GM12878 (cell line): Measurements from ENCODE around the gene OSER1. TPM values are rescaled to one million over a fixed set of nuclear protein-coding genes. Genes with fewer than 3 reads are reported as not detected.

Experiments
- ATAC-seq: fragments of 200-7000 bp; cut with Tn5 transposase; 3 replicates; pipeline ENCODE4 v1.9.1; 2020; ENCODE audit warnings: mild to moderate bottlenecking, moderate library complexity
- BruUV-seq: library from RNA; stranded (reverse); fragments of 400-500 nt; replicated peaks from 2 replicates; lab custom pipeline; 2021; lab: Mats Ljungman, UMichigan
- CTCF ChIA-PET: fragments of 300-600 bp; sonication (Branson Sonifier 250); formaldehyde crosslinking; extraction: SDS; loops from one replicate; lab custom pipeline; 2021; ENCODE audit warnings: inconsistent platforms; lab: Yijun Ruan, JAX
- POLR2A ChIA-PET: fragments of 350-600 bp; formaldehyde crosslinking; extraction: SDS; loops from one replicate; lab custom pipeline; 2021; ENCODE audit warnings: inconsistent platforms; lab: Charles Lee
- RAD21 ChIA-PET: fragments of 300-600 bp; sonication (Branson Sonifier 250); formaldehyde crosslinking; loops from one replicate; lab custom pipeline; 2023; ENCODE audit warnings: antibody characterized with exemption; ENCODE audit not compliant: unreplicated experiment; lab: Charles Lee
- SMC1A ChIA-PET: fragments of 300-600 bp; sonication (Branson Sonifier 250); formaldehyde crosslinking; loops from one replicate; lab custom pipeline; 2023; ENCODE audit not compliant: unreplicated experiment, uncharacterized antibody; lab: Charles Lee
- DNase-seq: peaks from one replicate; pipeline ENCODE4 v3.0.0-alpha.2; 2011; ENCODE audit warnings: low read depth, low spot score
- FAIRE-seq: peaks from 3 replicates; lab custom pipeline; 2011; peaks lifted over from hg19 to GRCh38; lab: Jason Lieb, UNC
- H2AFZ ChIP-seq: 2 replicates; pipeline ENCODE4 v1.6.0; 2011; ENCODE audit warnings: low read depth, low read length, control low read depth; ENCODE audit not compliant: control insufficient read depth
- H3K27ac ChIP-seq: 2 replicates; pipeline ENCODE4 v1.5.1; 2011; ENCODE audit warnings: control low read depth; ENCODE audit not compliant: control insufficient read depth, insufficient read depth
- H3K27me3 ChIP-seq, 2 experiments: replicated peaks in 1 of 2; 2 replicates each; pipeline versions ENCODE4 v1.6.0 to v1.6.1; 2011; ENCODE audit warnings: low read length in 1 of 2; ENCODE audit not compliant: control insufficient read depth in 2 of 2, insufficient read depth in 2 of 2
- H3K36me3 ChIP-seq, 2 experiments: 2 replicates each; pipeline ENCODE4 v1.5.1; 2011; ENCODE audit warnings: low read length in 1 of 2; ENCODE audit not compliant: control insufficient read depth in 2 of 2, insufficient read depth in 2 of 2
- H3K4me1 ChIP-seq: 2 replicates; pipeline ENCODE4 v1.6.1; 2011; ENCODE audit warnings: mild to moderate bottlenecking, low read length, moderate library complexity, mixed read lengths; ENCODE audit not compliant: control insufficient read depth, insufficient read depth
- H3K4me2 ChIP-seq: 2 replicates; pipeline ENCODE4 v1.6.0; 2011; ENCODE audit warnings: control low read depth; ENCODE audit not compliant: control insufficient read depth, insufficient read depth
- H3K4me3 ChIP-seq: fragments of 200-600 bp; sonication (generic); 2 replicates; pipeline ENCODE4 v1.5.1; 2016
- H3K79me2 ChIP-seq: 2 replicates; pipeline ENCODE4 v1.6.0; 2011; ENCODE audit warnings: low read length; ENCODE audit not compliant: control insufficient read depth, insufficient read depth
- H3K9ac ChIP-seq: 2 replicates; pipeline ENCODE4 v1.8.0; 2011; ENCODE audit warnings: low read length, control low read depth, mixed read lengths; ENCODE audit not compliant: control insufficient read depth, insufficient read depth
- H3K9me3 ChIP-seq: replicated peaks from 3 replicates; pipeline ENCODE4 v1.5.1; 2011; ENCODE audit warnings: mild to moderate bottlenecking, low read length; ENCODE audit not compliant: control insufficient read depth, insufficient read depth
- H4K20me1 ChIP-seq: 2 replicates; pipeline ENCODE4 v1.6.0; 2011; ENCODE audit not compliant: control insufficient read depth, insufficient read depth
- BMI1 ChIP-seq: fragments of 450-650 bp; IDR thresholded peaks from 2 replicates; pipeline ENCODE4 v1.6.1; 2016; ENCODE audit warnings: mild to moderate bottlenecking, moderate library complexity, borderline replicate concordance
- CHD1 ChIP-seq: IDR thresholded peaks from 2 replicates; pipeline ENCODE4 v1.6.1; 2012; ENCODE audit warnings: low read depth, low read length, improper control_type of control experiment
- FOXM1 ChIP-seq: IDR thresholded peaks from 2 replicates; pipeline ENCODE4 v1.6.1; 2012; ENCODE audit warnings: low read depth, mild to moderate bottlenecking, inconsistent platforms, low read length, moderate library complexity
- NBN ChIP-seq: fragments of 450-650 bp; IDR thresholded peaks from 2 replicates; pipeline ENCODE4 v1.6.1; 2016
- RCOR1 ChIP-seq: conservative IDR thresholded peaks from 2 replicates; pipeline ENCODE4 v1.6.1; 2012; ENCODE audit warnings: low read depth, low read length, improper control_type of control experiment
- SRF ChIP-seq, 2 experiments: IDR thresholded peaks; 2 replicates each; pipeline ENCODE4 v1.6.1; 2011; ENCODE audit warnings: low read depth in 2 of 2, low read length in 2 of 2, mild to moderate bottlenecking in 1 of 2, moderate library complexity in 1 of 2
- TCF7 ChIP-seq: IDR thresholded peaks from 2 replicates; pipeline ENCODE4 v1.6.1; 2014; ENCODE audit warnings: antibody characterized with exemption, borderline replicate concordance
- WGBS: methylation state at CpG from one replicate; pipeline ENCODE4 v1.1.6; 2016; ENCODE audit warnings: low lambda C conversion rate; ENCODE audit not compliant: insufficient replicate concordance, insufficient coverage; ENCODE audit errors: missing lambda C conversion rate; 5-methylcytosine and 5-hydroxymethylcytosine counted together
- in situ Hi-C: fragments of 300-500 bp; cut with MboI; formaldehyde crosslinking; loops from 9 replicates; pipeline ENCODE4 v1.14.3; 2018; ENCODE audit warnings: mixed read lengths
- intact Hi-C: fragments of 100-400 bp; cut with micrococcal nuclease; formaldehyde crosslinking; loops from one replicate; pipeline ENCODE4 v1.14.2; 2022; ENCODE audit not compliant: unreplicated experiment
- polyA plus RNA-seq, 11 experiments: library from polyadenylated mRNA; depleted of rRNA in 4 of 11; unstranded in 6 of 11; stranded (reverse) in 5 of 11; fragments of >200 nt; fragmentation: Nextera tagmentation in 4 of 11; fragmentation: Illumina TruSeq in 1 of 11; extraction: Ambion mirVana in 4 of 11; extraction: Trizol in 1 of 11; gene quantifications; 1 replicate in 1 of 11; 2 replicates in 10 of 11; pipeline versions ENCODE4 v1.2.1 to v1.2.3, GENCODE V29; 2011 to 2016; ENCODE audit warnings: inconsistent platforms in 2 of 11, missing spikeins in 2 of 11, low read depth in 1 of 11
- total RNA-seq, 4 experiments: library from RNA; depleted of rRNA in 3 of 4; stranded (reverse); fragments of >200 nt in 3 of 4; fragmentation: Illumina TruSeq in 1 of 4; extraction: Trizol in 1 of 4; gene quantifications; 2 replicates each; pipeline versions ENCODE4 v1.2.1 to v1.2.3, GENCODE V29; 2013 to 2021
- TF ChIP-seq, protein P1 (sequence below): fragments of 450-650 bp; IDR thresholded peaks from 2 replicates; pipeline ENCODE4 v1.6.1; 2016; ENCODE audit warnings: mild to moderate bottlenecking
- TF ChIP-seq, protein P2 (sequence below): fragments of 450-650 bp; formaldehyde crosslinking; IDR thresholded peaks from 2 replicates; pipeline ENCODE4 v1.4.0; 2020; ENCODE audit warnings: mild to moderate bottlenecking, moderate library complexity
- TF ChIP-seq, protein P3 (sequence below): fragments of 450-650 bp; IDR thresholded peaks from 2 replicates; pipeline ENCODE4 v1.6.1; 2016; ENCODE audit warnings: mild to moderate bottlenecking
- TF ChIP-seq, protein P4 (sequence below): fragments of 450-650 bp; IDR thresholded peaks from 2 replicates; pipeline ENCODE4 v1.6.1; 2017; ENCODE audit warnings: mild to moderate bottlenecking, low read depth, inconsistent platforms; ENCODE audit not compliant: poor library complexity, severe bottlenecking
- TF ChIP-seq, protein P5 (sequence below): fragments of 150-350 bp; IDR thresholded peaks from 2 replicates; pipeline ENCODE4 v1.6.1; 2016; ENCODE audit warnings: low read depth, low read length

Gene OSER1
- total and polyA plus RNA-seq, 10 of the 15 experiments (the other 5 are each of a cell fraction or from before 2014, with no cell fraction given), result 19.3 to 63.8 (median 28.4) TPM

DNA sequence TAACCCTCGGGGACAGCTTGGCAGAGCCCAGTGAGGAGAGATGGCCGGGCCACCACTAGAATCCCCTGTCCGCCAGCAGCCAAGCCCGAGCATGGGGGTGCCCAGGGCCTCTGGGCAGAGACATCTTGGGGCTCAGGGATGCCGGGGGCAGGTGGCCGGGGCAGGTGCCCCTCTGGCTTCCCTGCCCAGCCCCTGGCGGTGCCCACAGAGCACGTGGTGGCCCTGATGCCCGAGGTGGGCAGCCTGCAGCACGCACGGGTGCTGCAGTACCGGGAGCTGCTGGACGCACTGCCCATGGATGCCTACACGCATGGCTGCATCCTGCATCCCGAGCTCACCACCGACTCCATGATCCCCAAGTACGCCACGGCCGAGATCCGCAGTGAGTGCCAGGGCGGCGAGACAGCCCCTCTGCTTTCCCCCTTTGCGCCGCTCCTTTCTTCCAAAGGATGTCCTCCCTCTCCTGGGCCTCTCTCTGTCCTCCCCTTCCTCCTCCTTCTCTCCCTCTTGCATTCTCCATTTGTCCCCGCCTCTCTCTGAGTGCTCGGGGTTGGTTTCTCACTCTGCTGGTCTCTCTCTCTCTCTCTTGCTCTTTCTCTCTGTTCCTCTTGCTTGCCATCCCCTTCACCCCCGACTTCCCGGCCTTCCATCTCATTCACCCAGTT is 47.8 kb upstream of the OSER1 start:
- SMC1A ChIA-PET, result no interaction called here
- Histone ChIP-seq H3K9ac (no peak overlapping the region), H3K9me3 (no peaks in the 10 kb centered on the region), H3K27ac (no peak overlapping the region), H3K27me3 (no peaks in the 10 kb centered on the region), H3K4me3 (no peak overlapping the region), H3K36me3 (no peaks in the 10 kb centered on the region), H3K4me2 (no peak overlapping the region), H3K4me1 (no peaks in the 10 kb centered on the region), H4K20me1 (no peaks in the 10 kb centered on the region), H2AFZ (no peak overlapping the region), H3K79me2 (no peaks in the 10 kb centered on the region)
- BruUV-seq, result no TSS peak
- FAIRE-seq (no peak), DNase-seq (no peak), ATAC-seq (no peak)
- CTCF ChIA-PET, result no interaction called here
- RAD21 ChIA-PET, result no interaction called here
- in situ Hi-C loops, result no loop called here
- WGBS, result 30% methylated on average over 24 of the region's 28 CpGs
- POLR2A ChIA-PET, result no interaction called here
- intact Hi-C loops, result no loop called here
- TF ChIP-seq CHD1, result no peak
- no peak for TF ChIP-seq BMI1
- no peak for TF ChIP-seq FOXM1
- no peak for TF ChIP-seq TCF7
- no peak for TF ChIP-seq NBN
- no peak for TF ChIP-seq RCOR1
- TF ChIP-seq, protein P1, sequence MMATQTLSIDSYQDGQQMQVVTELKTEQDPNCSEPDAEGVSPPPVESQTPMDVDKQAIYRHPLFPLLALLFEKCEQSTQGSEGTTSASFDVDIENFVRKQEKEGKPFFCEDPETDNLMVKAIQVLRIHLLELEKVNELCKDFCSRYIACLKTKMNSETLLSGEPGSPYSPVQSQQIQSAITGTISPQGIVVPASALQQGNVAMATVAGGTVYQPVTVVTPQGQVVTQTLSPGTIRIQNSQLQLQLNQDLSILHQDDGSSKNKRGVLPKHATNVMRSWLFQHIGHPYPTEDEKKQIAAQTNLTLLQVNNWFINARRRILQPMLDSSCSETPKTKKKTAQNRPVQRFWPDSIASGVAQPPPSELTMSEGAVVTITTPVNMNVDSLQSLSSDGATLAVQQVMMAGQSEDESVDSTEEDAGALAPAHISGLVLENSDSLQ, result no peak
- TF ChIP-seq, protein P2, sequence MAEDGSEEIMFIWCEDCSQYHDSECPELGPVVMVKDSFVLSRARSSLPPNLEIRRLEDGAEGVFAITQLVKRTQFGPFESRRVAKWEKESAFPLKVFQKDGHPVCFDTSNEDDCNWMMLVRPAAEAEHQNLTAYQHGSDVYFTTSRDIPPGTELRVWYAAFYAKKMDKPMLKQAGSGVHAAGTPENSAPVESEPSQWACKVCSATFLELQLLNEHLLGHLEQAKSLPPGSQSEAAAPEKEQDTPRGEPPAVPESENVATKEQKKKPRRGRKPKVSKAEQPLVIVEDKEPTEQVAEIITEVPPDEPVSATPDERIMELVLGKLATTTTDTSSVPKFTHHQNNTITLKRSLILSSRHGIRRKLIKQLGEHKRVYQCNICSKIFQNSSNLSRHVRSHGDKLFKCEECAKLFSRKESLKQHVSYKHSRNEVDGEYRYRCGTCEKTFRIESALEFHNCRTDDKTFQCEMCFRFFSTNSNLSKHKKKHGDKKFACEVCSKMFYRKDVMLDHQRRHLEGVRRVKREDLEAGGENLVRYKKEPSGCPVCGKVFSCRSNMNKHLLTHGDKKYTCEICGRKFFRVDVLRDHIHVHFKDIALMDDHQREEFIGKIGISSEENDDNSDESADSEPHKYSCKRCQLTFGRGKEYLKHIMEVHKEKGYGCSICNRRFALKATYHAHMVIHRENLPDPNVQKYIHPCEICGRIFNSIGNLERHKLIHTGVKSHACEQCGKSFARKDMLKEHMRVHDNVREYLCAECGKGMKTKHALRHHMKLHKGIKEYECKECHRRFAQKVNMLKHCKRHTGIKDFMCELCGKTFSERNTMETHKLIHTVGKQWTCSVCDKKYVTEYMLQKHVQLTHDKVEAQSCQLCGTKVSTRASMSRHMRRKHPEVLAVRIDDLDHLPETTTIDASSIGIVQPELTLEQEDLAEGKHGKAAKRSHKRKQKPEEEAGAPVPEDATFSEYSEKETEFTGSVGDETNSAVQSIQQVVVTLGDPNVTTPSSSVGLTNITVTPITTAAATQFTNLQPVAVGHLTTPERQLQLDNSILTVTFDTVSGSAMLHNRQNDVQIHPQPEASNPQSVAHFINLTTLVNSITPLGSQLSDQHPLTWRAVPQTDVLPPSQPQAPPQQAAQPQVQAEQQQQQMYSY, result no peak
- TF ChIP-seq, protein P3, sequence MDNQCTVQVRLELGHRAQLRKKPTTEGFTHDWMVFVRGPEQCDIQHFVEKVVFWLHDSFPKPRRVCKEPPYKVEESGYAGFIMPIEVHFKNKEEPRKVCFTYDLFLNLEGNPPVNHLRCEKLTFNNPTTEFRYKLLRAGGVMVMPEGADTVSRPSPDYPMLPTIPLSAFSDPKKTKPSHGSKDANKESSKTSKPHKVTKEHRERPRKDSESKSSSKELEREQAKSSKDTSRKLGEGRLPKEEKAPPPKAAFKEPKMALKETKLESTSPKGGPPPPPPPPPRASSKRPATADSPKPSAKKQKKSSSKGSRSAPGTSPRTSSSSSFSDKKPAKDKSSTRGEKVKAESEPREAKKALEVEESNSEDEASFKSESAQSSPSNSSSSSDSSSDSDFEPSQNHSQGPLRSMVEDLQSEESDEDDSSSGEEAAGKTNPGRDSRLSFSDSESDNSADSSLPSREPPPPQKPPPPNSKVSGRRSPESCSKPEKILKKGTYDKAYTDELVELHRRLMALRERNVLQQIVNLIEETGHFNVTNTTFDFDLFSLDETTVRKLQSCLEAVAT, result no peak
- TF ChIP-seq, protein P4, sequence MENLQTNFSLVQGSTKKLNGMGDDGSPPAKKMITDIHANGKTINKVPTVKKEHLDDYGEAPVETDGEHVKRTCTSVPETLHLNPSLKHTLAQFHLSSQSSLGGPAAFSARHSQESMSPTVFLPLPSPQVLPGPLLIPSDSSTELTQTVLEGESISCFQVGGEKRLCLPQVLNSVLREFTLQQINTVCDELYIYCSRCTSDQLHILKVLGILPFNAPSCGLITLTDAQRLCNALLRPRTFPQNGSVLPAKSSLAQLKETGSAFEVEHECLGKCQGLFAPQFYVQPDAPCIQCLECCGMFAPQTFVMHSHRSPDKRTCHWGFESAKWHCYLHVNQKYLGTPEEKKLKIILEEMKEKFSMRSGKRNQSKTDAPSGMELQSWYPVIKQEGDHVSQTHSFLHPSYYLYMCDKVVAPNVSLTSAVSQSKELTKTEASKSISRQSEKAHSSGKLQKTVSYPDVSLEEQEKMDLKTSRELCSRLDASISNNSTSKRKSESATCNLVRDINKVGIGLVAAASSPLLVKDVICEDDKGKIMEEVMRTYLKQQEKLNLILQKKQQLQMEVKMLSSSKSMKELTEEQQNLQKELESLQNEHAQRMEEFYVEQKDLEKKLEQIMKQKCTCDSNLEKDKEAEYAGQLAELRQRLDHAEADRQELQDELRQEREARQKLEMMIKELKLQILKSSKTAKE, result no peak
- no peak for TF ChIP-seq SRF (IDR thresholded peaks at IDR 0.05; ENCODE audit: low read depth in 2 of 2, low read length in 2 of 2)
- TF ChIP-seq, protein P5, sequence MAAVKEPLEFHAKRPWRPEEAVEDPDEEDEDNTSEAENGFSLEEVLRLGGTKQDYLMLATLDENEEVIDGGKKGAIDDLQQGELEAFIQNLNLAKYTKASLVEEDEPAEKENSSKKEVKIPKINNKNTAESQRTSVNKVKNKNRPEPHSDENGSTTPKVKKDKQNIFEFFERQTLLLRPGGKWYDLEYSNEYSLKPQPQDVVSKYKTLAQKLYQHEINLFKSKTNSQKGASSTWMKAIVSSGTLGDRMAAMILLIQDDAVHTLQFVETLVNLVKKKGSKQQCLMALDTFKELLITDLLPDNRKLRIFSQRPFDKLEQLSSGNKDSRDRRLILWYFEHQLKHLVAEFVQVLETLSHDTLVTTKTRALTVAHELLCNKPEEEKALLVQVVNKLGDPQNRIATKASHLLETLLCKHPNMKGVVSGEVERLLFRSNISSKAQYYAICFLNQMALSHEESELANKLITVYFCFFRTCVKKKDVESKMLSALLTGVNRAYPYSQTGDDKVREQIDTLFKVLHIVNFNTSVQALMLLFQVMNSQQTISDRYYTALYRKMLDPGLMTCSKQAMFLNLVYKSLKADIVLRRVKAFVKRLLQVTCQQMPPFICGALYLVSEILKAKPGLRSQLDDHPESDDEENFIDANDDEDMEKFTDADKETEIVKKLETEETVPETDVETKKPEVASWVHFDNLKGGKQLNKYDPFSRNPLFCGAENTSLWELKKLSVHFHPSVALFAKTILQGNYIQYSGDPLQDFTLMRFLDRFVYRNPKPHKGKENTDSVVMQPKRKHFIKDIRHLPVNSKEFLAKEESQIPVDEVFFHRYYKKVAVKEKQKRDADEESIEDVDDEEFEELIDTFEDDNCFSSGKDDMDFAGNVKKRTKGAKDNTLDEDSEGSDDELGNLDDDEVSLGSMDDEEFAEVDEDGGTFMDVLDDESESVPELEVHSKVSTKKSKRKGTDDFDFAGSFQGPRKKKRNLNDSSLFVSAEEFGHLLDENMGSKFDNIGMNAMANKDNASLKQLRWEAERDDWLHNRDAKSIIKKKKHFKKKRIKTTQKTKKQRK, result no peak
